GM12891 (cell line): ENCODE results near the gene PSAPL1.

Experiments
- POLR2A ChIP-seq: IDR thresholded peaks from 2 replicates; pipeline ENCODE4 v1.6.1; 2011; ENCODE audit warnings: low read depth, low read length, control low read depth
- POLR2AphosphoS5 ChIP-seq: IDR thresholded peaks from 2 replicates; pipeline ENCODE4 v1.6.1; 2011; ENCODE audit warnings: low read depth, low read length, control low read depth

GRCh38 chr4:7415927-7416686, 18.6 kb downstream of the PSAPL1 start:
- TF ChIP-seq POLR2AphosphoS5 (no peak), POLR2A (no peak)
